NK-92 treated with Interleukin-12 subunit alpha and Interleukin-12 subunit beta, amount 100 ng/mL, for 24 hours (cell line): ENCODE results near the gene ABCD1.
"Not testable (repeated sequence)": the region's sequence is repeated elsewhere in the genome, so short reads cannot be mapped to it uniquely, and the experiment has no call there.

Experiments used
- DNase-seq: peaks from one replicate; lab custom pipeline; 2025; lab: John Stamatoyannopoulos, UW

Gene ABCD1

DNA sequence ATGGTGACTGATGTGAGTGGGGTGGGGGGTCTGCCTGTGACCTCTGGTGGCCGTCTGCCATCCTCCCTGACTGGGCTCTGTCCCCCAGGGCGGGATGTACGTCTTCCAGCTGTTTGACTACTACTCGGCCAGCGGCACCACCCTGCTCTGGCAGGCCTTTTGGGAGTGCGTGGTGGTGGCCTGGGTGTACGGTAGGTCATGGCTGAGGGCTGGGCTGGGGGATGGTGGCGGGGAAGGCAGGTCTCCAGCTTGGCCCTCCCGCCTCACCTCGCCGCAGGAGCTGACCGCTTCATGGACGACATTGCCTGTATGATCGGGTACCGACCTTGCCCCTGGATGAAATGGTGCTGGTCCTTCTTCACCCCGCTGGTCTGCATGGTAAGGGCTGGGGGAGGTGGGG, 30.4 kb upstream of the ABCD1 start:
- DNase-seq = not testable (repeated sequence)

DNA sequence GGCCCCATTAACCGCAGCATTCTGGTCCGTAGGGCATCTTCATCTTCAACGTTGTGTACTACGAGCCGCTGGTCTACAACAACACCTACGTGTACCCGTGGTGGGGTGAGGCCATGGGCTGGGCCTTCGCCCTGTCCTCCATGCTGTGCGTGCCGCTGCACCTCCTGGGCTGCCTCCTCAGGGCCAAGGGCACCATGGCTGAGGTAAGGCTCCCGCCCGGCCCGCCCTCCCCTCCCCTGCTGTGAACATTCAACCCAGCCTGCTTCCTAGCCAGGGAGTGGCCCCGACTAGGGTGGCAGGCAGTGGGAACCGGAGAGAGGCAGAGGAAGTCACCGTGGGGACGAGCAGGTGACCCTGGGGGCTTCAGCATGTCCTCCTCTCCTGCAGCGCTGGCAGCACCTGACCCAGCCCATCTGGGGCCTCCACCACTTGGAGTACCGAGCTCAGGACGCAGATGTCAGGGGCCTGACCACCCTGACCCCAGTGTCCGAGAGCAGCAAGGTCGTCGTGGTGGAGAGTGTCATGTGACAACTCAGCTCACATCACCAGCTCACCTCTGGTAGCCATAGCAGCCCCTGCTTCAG, 29.9 kb upstream of the ABCD1 start:
- no peak for DNase-seq

DNA sequence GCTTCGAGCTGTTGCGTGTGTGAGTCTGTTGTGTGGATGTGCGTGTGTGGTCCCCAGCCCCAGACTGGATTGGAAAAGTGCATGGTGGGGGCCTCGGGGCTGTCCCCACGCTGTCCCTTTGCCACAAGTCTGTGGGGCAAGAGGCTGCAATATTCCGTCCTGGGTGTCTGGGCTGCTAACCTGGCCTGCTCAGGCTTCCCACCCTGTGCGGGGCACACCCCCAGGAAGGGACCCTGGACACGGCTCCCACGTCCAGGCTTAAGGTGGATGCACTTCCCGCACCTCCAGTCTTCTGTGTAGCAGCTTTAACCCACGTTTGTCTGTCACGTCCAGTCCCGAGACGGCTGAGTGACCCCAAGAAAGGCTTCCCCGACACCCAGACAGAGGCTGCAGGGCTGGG, 28.6 kb upstream of the ABCD1 start:
- no peak for DNase-seq

DNA sequence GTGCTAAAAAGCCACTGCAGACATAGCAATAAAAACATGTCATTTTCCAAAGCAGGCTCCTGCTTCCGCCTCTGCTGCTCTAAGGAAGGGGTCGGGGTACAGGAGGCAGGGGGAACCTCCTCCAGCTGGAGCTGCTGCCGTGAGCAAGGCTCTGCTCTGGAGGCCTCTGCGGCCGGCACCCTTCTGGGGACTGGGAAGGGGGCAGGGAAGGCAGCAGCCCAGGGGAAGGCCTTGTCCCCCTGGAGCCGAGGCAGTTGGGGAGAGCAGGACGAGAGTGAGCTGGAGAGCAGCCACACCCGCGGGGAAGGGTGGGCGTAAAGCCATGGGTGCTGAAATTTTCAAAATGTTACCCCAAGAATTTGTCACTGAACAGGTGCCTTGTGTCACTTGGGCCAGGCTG, 28.1 kb upstream of the ABCD1 start:
- not testable (repeated sequence) for DNase-seq

DNA sequence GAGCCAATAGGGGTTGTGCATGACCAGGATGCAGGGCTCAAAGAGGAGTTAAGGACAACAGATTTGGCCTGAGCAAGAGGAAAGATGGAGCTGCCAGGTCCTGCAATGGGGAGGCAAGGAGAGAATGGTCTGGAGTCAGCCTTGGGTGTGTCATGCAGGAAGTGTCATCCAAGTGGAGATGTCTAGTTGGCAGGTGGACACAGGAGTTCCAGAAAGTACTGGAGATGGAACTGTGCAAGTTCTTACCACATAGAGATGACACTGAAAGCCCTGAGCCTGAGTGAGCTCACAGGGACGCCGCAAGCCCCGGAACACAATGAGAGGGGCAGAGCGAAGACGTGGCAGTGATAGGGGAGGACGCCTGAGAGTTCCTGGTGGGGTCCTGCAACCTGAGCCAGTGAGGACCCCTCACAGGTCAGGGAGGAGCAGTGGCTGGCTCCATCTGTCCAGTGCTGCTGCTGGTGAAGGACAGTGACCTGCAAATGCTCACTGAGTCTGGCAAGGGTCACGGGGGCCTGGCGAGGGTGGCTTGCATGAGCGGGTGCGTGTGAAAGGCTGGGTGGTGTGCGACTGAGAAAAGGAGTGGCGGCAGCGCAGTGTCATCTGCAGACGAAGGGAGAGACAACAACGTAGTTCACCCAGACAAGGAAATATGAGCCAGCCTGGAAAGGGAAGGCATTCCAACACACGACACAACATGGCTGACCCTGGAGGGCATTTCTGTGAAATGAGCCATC, 27.5 kb upstream of the ABCD1 start:
- DNase-seq = not testable (repeated sequence)

DNA sequence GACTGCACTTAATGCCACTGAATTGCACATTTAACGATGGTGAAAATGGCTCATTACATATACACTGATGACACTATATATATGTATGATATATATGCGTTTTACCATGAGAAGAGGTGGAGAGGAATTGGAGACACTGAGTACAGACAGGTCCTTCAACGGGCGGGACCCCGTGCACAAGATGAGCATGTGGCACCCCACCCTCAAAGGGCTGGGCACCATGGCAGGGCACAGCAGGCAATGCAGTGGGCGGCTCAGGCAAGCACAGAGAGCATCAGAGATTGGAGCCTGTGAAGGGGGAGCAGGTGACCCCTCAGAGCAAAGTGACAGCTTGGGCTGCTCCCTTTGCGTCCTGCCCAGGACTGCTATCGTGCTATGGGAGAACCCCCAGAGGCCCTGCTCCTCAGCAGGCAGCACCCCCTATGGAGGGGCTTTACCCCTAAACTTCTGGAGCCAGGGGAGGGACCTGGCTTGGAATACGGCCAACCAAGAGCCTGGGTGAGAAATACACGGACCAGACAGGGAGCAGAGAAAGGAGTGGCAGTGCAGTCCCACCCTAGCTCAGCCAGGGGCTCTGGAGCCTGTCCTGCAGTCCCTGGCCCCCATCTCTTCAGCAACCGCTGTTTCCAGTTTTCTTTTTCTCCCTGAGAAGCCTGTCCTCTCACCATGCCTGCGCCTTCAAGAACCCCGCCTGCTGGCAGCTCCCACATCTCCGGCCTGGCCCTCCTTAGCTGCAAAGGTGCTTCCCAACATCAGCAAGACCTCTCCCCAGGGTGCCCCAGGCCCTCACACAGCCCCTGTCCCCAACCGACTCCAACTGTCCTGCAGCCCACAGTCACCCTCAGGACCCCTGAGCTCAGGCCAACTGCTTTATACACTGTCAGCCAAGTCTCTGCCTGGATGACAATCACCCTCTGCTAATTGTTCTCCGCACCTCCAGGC, 26.5 kb upstream of the ABCD1 start:
- no peak for DNase-seq

DNA sequence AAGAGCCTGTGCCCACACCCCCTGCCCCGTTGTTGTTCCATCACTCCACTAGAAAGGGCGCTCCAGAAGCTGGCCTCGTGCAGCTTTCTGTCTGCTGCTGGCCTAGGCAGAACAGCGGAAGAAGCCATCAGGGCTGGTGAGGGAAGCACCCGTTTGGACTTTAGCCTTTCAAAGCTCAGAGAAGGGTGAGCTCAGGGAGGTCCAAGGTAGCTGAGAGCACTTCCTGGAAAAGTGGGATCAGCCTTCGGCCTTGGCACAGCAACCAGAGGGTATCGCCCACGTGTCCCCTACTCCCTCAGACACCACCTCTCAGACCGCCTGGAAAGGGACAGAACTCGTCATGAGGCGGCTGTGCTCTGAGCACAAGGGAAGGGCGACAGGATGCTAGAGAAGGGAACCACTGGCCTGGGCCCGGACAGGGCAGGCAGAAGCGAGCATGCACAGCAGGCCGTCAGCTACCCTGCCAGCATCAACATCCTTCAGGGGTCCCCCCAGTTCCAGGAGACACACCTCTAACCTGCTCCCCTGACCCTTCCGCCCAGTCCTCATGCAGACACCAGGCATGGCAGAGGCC, 25.4 kb upstream of the ABCD1 start:
- not testable (repeated sequence) for DNase-seq

DNA sequence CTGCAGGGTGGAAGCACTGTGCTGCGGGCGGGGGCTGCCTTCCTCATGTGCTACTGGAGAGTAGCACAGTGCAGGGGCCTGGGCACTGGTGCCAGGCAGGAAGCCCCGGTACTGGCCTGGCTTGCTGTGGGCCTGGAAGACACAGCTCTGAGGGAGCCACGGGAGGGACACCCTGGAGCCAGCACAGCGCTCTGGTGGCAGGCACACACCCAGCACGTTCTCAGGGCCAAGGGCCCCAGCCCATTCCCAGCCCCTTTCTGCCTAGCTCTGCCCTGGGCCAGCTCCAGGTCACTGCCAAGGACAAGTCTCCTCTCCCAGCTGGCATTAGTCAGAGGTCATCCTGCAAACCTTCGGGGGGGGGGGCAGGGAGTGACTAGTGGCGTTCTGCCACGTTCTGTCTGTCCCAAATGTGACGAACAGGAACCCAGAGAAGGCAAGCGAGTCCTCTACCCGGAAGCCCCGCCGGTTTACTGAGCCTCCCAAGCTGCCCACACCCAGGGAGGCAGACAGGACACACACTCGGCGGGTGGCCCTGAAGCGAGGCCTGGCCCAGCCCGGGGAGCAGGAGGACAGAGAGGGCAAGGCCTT, 24.8 kb upstream of the ABCD1 start:
- not testable (repeated sequence) for DNase-seq

DNA sequence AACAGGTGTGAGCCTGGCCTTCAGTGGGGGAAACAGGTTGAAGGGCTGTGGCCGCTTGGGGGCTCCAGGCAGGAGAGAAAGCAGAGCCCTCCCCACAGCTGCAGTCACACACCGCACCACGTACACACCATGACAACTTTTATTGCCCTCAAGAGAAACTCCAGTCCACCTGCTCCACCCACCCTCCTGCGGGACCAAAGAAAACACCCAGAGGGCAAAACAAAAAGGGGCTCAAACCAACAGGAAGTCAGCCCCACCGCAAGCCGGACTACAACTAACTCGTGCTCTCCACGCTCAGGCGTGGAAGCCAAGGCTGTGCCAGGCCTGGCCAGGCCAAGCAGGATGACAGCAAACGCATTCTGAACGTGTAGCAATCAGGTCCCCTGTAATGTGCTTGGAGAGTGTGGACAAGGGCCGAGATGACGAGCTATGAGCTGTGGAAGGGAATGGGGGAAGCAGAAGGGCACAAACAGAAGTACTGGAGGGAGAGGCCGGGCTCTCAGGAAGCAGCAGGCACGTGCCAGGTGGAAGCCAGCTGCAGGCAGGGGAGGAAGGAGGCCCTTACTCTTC, 24.2 kb upstream of the ABCD1 start:
- DNase-seq = no peak

DNA sequence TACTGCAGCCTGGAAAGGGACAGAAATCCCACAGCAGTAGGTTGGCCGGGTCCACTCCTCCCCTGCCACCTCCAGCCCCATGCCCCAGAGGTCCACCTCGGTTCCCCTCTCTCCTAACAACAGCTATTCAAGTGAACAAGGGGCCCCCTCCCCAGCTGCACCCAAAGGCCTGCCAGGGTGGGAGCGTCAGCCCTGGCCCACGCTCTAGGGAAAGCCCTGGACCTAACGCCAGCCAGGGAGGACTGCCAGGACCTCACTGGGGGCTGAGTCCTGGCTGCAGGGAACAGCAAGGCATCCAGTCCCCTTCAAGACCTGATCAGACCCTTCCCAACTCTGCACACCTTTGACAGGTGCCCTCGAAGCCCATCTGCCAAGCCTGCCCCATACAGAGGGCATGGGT, 23.7 kb upstream of the ABCD1 start:
- no peak for DNase-seq

DNA sequence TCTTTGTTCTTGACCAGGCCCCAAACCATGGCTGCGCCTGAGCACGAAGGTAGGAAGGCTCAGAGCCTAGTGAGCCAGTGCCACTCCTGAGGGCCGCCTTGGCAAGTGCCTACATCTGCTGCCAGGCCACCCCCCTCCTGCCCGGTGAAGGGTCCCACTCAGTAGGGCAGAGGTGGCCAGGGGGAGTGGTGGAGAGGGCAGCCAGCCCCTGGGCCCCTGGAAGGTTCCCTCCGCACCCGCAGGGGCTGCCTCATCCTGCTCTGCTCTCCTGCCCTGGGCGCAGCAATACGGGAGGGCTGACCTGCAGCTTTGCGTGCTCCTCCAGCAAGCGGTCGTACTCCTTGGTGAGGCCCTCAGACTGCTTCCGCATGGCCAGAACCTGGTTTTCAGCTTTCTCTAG, 22.9 kb upstream of the ABCD1 start:
- no peak for DNase-seq

DNA sequence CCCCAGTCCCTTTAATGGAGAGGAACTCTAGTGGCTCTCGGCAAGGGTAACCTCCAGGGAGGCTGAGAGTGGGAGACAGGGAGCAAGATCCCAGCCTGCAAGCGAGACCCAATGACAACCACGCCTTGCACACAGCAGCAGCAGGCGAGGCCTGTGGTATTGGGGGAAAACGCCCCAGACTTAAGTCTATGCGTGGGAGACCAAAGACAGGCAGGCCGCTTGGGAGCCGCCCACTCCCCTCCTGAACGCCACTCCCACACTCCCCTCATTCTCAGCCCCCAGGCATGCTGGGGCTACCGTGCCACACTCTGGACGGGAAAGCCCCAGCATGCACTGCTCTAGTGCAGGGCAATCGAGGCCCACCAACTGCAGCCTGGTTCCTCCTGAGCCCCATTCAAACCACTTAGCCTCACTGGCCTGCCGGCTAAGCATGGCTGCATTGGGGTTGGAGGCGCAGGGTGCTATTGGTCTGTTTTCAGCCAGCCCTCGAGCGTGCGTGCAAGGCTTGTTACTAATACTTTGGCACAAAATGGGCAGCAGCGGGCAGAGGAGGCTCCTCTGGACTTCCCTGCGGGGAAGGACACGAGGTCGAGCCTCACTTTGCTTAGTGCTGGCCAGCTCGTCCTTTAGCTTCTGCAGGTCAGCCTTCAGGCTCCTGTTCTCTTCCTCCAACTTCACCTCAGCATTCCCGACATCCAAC, 22.2 kb upstream of the ABCD1 start:
- DNase-seq = no peak

DNA sequence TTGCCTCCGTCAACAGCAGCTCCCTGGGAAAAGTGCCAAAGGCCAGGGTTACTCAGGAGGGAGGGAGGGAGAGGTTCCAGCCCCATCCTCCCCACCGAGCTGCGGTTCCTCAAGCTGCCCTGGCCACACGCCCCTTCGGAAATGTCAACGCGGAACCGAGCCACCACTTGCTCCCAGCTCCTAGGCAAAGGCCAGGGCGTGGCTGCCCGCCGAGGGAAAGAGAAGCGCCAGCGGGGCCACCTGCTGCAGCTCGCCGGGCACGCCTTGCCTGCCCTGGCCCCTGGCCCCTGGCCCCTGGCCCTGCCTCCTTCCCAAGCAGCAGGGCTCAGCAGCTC, 21.7 kb upstream of the ABCD1 start:
- no peak for DNase-seq

DNA sequence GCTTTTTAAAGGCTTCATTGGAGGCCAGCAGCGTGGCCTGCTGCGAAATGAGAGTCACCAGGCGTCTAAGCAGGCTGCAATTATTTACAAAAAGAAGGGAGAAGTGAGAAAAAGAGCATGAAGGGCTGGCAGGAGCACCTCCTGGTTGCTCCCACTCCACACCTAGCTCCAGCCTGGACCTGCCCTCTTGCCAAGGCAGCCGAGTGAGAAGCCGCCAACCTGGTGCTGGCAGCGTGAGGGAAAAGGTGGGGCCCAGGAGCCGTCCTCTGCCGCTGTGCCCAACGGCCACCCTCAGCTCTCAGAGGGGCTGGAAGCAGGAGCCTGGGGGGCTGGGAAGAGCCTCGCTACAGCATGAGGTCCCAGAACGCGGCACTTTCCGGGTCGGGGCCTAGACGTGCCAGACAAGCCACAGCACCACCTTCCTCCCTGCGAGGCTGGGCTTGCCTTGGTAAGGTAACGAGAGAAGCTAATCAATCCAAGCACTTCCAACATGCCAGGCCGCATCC, 20.6 kb upstream of the ABCD1 start:
- no peak for DNase-seq

DNA sequence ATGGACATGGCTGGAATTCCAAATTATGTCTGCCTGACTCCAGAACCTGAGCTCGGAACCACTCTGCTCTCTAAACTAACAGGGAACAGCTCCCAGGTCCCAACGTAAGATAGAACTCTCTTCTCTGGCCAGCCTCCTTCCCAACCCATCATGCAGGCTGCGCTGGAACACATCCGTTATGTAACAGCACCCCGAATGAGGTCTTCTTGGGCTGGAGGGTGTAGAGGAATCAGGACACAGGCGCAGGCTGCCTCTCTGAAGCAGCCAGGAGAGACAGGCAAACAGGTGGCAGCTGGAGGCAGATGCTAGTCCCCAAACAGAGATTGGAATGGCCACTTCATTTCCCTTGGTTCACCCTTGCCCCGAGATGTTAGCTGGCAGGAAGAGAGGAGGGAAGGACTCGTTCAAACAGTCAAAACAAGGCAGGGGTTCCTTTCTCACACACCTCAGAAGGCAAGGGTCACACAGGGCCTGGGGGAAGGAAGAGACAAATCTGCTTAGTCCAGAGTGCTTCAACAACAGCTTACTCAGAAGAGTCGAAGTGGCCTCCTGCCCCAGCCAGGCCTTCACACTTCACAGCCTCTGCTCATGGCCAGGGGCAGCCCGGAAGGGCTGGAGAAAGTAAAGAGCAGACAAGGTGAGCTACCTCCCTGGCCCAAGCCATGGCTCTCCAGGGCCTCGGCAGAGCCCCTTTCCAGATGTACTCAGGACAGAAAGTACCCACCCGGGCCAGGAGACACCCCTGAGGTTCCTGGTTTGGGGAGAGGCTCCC, 19.8 kb upstream of the ABCD1 start:
- not testable (repeated sequence) for DNase-seq

DNA sequence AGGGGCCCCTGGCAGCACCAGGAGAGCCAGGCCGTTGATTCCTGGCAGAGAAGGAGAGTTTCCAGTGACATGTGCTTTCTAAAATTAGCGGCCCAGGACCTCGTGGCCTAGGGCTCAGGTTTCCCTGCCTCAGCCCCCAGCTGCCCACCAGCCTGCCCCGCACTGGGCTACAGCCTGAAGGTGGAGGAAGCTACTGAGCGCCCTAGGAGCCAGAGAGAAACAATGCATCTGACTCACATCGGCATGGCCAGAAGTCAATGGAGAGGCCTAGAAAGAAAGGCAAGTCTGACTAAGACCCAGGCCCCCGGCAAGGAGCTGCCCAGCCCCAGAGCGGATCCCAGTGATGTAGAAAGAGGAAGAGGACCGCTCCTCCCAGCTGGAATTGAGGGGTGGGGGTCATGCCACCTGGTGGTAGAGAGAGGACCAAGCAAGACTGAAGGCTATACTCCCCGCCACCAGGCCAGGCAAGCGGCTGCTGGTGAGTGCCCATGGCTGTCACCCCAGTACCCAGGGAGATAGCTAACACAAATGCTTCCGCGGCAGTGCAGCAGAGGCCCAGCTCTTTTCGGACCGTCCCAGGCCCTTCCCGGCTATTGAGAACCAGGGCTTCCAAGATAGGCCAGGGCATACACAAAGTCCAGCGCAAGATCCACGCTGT, 19.1 kb upstream of the ABCD1 start:
- DNase-seq = not testable (repeated sequence)

DNA sequence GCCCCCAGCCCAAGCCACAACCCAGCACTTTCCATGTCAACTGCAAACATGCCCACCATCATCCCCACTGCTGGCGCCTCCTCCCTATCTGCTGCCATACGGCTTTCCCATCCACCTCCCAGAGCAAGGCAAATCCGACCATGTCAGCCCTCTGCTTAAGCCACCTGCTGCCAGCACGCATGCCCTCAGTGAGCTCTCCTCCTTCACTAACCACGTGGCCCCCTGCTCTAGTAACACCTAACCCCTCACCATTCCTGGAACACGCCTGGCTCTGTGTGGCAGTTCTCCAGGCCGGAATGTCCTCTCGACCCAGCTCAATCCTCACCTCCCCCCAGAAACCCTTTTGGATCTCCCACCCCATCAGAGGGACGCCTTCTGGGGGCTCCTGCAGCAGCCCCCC, 17.9 kb upstream of the ABCD1 start:
- DNase-seq = no peak

DNA sequence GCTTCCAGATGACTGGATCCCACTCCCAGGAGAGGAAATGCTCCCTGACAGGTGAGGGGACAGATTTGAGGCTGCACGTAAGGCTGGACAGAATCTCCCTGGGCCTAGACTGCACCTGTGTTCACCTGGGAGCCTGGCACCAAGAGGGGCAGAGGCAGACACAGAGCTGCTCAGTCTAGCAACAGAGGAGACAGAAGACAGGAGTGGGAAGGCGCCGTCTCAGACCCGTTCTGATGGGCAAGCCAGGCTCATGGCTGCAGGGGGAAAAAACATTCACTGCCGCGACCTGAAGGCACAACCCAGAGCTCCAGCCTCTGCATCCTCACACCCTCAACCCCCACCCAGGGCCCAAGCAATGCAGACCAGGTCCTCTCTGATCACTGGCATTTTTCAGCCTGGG, 17.2 kb upstream of the ABCD1 start:
- DNase-seq = no peak

DNA sequence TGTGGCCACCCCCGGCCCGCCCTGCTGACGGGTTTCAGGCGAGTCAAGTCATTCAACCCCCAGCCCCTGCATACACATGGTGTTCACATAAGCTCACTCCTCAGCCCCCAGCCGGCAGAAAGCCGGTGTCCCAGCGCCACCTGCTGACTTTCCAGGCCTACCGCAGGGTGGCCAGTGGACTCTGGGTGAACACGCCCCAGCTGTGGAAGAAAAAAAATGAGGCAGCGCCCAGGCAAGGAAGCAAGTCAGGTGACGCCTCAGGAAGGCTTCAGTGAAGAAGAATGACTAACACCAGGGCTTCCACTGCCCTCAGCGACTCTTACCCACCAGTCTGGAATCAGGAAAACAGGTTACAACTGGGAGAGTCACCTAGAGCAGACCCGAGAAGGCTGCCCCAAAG, 16.2 kb upstream of the ABCD1 start:
- no peak for DNase-seq
